Activated CD4-positive, alpha-beta T cell treated with anti-CD3 and anti-CD28 coated beads for 48 hours (primary cell): ENCODE results near the gene TGFBR1.
"Not testable (repeated sequence)": the region's sequence is repeated elsewhere in the genome, so short reads cannot be mapped to it uniquely, and the experiment has no call there.

ENCODE experiments used
- DNase-seq: peaks from one replicate; pipeline ENCODE4 v3.0.0-alpha.2; 2020

Gene TGFBR1

GRCh38 chr9:99192786-99193465, 88.0 kb downstream of the TGFBR1 start:
- DNase-seq: no peak

- DNase-seq: no peak
Measured at GRCh38 chr9:99193466-99193821, 88.5 kb downstream of the TGFBR1 start.

GRCh38 chr9:99196484-99196883, 91.6 kb downstream of the TGFBR1 start:
- not testable (repeated sequence) for DNase-seq

- DNase-seq: no peak
Measured at GRCh38 chr9:99197124-99197630, 92.3 kb downstream of the TGFBR1 start.

GRCh38 chr9:99197987-99198386, 93.1 kb downstream of the TGFBR1 start:
- no peak for DNase-seq

- DNase-seq: no peak
Measured at GRCh38 chr9:99199938-99200539, 95.1 kb downstream of the TGFBR1 start.

- no peak for DNase-seq
Measured at GRCh38 chr9:99201603-99202002, 96.7 kb downstream of the TGFBR1 start.
